HG03432 (cell line): Measurements from ENCODE around the gene MIPEP.
"Not testable (repeated sequence)": the region's sequence is repeated elsewhere in the genome, so short reads cannot be mapped to it uniquely, and the experiment has no call there.

Source experiments
- ATAC-seq: cut with Tn5 transposase; IDR thresholded peaks from one replicate; pipeline ENCODE4 v1.9.1; 2021; ENCODE audit warnings: mild to moderate bottlenecking, moderate library complexity; ENCODE audit not compliant: unreplicated experiment

Gene MIPEP

DNA sequence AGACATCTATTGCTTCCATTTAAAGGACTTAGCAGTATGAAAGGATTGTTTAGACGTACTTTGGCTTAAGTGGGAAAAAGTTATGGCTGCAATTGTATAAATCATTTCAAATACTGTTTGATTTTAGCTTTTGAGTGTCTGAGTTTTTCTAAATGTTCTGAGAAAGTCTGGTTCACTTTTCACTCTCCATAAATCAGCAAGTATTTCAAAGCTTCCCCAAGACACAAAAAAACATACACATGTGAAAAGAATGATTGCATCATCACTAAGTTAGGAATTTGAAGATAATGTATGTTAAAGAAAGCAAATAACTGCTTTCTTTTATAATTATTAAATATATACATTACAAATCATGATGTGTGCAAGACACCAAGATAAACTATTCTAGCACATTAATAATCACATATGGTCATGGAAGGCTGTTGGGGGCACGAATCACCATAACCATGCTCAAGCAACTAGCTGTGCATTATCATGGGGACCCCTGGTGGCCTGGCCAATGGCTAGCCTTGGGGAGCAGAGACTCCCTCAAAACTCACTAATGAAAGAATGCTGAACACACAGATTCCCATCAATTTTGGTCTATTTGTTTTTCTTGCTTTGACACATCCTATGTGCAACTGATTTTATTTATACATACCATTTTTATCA is 111.1 kb downstream of the MIPEP start:
- ATAC-seq, result no peak

DNA sequence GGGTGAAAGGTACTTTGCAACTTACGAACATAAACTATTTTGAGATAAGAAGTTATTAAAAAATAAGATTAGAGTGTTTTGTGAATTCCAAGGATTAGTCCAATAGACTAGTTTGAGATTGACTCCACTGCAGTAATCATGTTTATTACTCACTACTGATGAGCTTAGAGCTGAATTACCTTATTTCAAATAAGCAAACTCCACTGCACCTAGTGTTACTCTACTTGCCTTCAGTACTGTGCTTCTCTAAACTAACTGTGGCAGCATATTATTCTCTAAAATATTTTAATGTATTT is 111.7 kb downstream of the MIPEP start:
- peak; percentile 36 for ATAC-seq

DNA sequence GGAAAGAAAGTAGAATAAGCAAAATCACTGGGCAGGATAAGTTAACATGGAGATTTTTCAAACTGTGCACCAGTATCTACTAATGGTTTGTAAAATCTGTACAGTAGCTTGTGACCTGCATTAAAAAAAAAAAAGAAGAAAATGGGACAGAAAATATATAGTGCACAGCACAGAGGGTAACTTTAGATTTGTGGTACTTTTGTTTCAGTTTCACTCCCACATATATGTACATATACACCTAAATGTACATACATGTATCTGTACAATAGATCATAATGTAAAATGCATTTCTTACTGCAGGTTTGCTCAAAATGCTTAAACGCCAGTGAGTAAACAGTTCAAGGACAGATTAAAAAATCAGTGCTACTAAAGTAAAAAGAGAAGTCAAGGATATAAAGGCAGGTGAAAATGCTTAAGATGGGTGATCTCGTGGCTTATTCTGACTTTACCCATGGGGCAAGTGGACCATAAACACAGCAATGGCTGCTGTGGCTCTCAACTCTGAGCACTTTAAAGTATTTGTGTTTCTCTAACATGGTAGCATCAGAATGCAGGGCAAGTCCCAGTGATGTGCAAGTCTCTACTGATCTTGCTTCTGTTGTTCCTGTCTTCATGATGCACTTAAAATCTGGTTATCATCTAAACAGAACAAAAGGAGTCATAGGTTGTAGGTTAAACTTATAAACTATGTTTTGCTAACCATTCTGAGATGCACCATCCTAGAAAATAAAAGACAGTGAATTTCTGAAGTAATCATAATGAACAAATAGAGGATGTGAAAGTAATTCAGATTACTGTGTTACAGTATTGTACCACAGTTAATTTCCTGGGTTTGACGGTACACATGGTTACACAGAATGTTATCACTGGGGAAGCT is 112.3 kb downstream of the MIPEP start:
- peak; percentile 97 for ATAC-seq

DNA sequence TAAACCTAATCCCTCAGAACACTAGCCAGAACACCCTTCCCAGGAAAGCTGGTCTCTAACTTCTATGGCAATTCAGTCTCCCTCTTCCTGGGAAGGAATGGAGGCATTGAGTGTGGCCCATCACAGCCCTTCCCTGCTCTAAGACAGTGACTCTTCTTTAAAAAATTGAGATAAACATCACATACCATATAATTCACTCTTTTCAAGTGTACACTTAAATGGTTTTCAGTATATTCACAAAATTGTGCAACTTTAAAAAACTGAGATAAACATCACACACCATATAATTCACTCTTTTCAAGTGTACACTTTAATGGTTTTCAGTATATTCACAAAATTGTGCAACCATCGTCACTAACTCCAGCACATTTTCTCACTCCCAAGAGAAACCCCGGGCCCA is 116.5 kb downstream of the MIPEP start:
- ATAC-seq, result no peak

DNA sequence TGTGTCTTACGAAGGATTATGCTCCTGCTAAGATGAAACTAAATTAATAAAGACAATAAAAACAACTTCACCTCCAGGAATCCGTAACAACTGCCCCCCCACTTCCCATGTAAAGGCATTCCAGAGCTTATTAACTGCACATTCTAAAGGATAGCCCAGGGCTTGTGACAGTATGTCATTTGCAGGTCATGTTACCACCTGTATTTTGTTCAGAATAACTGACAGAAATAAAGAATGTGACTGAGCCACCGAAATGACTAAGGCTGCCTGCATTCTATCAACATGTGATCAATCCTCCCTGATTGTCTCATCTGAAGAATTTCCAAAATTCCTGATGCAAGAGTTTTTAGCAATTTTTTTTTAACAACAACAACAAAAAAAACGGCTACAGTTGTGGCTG is 117.2 kb downstream of the MIPEP start:
- no peak for ATAC-seq

DNA sequence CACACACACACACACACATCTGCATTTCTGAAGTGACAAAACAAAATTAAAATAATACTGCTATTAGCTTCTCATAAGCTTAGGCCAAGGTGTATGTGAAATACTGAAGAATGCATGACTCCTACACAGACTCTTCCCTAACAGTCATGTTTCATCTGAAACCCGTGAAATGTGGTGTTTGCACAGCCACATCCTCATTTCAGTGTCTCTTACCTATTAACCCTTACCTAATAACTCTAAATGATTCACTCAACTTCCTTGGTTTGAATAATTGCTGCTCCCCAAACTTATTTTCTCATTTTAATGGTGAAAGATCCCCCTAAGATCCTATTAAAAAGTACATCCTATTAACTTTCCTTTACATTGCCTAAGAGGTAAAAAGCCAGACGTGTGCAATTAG is 117.6 kb downstream of the MIPEP start:
- ATAC-seq, result peak; percentile 93

DNA sequence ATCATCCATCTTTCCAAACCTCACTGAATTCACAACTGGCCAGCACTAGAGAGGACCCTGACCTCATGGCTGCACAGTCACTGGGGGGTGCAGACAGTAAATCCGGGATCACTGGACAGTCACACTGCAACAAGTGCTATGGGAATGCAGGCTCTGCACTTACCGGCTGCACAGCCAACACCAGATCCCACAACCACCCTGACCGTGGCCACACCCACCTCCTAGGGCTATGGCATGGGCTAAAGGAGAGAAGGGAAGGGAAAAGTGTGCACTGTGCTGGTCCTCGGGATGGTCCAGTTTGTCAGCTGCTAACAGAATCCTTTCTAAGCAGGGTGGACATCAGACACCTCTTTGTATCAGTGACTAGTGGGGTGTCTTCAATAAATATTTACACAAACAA is 118.2 kb downstream of the MIPEP start:
- no peak for ATAC-seq

DNA sequence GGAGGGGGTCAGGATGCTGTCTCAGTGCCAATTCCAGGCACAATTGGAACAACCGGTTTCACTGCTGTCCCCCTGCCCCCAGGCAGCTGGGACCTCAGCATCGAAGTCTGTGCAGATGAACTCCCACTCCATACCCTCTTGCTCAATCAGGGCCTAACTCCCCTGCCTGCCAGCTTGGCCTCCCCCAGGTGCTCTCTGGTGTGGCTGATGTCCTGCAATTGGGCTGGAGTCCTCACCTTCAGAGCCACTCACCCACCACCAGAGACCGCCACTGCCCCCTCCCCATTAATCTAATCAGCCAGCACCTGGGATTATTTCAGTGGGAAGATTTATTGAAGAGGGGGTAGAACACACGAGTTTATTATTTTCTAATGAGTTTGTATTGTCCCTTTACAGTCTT is 118.8 kb downstream of the MIPEP start:
- ATAC-seq, result no peak

DNA sequence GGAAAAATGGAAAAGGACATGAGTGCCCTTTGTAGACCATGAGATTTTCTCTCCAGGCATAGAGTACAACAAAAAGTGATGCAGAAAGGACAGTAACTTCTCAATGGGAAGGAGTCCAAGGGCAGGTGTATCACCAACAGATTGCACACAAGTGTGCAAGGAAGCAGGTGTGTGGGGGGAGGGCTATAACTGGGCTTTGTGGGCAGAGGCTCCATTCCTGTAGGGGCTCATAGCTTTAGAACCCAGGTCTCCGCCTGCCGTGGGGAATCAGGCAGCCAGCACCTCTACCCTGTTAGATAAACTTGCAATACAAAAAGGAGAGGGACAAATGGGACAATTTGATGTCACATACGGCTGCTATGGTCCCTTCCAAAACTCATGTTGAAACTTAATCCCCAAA is 119.8 kb downstream of the MIPEP start:
- ATAC-seq, result no peak

DNA sequence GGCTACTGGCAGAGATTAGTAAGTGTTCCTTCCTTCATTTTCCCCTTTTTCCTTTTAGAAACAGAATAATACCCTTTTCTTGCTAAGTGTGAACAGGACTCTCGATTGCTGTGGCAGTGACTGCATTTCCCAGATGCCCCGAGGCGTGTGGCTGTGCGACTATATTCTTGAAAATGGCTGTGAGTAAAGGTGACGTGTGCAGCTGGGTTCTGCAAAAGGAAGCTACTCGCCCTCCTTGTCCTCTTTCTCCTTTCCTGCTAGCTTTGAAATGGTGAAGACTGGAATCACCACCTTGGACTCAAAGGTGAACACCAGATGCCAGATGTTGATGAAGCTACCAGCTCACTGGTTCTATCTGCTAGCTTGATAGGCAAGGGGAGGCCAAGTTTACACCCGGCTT is 121.4 kb downstream of the MIPEP start:
- ATAC-seq, result no peak

DNA sequence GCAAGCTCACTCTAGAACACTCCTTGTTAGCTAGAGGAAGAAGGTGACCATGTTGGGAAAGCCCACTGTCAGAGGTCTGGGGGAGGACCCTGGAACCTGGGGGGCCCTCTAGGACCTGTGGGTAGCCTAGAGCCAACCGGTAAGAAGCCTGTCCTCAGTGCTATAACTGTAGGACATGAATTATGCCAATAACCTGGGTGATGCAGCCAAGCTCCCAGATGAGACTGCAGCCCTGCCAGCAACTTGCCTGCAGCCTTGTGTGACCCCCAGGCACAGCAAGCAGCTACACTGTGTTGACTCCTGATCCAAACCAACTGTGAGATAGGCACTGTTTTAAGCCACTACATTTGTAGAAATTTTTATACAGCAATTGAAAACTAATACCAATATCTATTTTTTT is 122.3 kb downstream of the MIPEP start:
- no peak for ATAC-seq

DNA sequence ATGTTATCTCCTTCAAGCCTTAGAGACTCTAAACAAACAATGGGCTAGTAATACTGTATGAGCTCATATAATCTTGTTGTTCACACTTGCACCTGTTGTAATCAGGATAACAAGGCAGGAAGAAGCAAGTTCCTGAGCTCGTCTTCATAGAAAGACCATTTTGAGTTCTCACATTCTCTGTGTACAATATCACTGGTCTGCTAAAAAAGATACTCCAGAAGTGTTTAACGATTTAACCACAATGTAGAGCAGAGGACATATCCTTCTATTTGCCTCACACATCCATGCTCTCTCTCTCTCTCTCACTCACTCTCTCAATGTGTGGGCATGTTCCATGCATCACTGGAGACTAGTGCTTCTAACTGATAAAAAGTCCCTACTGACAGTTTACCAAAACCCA is 122.9 kb downstream of the MIPEP start:
- no peak for ATAC-seq

DNA sequence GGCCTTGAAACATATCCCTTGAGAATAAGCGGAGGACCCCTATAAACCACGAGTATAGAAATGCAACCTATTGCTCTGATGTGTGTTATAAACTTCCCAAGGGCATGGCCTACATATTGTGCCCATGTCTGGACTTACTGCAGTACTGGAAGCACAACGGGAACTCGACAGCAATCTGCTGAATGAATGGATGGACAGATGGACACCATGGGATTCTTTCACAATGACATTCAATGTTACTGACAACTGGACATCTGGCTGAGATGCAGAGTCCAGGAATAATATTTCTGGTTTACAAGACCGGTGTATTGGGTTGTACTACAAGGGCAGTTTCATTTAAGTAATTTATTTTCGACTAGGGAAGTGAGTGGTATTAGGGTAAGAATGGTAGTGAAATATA is 123.7 kb downstream of the MIPEP start:
- no peak for ATAC-seq

DNA sequence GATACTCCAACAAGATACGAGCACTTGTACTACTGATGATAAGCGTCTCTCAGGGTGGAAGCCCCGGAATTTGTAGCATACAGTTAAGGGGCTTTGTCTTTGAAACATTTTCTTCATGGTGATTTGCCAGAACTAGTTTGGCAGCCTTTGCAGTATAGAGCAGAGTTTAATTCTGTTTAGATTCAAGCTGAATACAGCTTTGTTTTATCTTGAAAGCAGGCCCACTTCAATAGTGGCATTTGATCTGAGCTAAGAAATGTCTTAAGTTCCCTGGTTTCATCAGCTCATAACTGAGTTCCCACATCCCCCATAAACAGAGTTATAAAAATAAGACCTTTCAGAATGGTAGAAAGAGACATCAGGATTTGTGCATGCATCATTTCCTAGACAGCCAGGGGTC is 125.9 kb downstream of the MIPEP start:
- ATAC-seq, result no peak

DNA sequence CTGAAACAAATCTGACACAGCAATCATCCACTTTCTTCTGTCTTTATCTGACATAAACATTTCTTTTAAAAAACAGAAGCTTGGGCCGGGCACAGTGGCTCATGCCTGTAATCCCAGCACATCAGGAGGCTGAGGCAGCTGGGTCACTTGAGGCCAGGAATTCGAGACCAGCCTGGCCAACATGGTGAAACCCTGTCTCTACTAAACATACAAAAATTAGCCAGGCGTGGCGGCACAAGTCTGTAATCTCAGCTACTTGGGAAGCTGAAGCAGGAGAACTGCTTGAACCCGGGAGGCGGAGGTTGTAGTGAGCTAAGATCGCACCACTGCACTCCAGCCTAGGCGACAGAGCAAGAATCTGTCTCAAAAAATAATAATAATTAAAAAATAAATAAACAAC is 127.4 kb downstream of the MIPEP start:
- not testable (repeated sequence) for ATAC-seq

DNA sequence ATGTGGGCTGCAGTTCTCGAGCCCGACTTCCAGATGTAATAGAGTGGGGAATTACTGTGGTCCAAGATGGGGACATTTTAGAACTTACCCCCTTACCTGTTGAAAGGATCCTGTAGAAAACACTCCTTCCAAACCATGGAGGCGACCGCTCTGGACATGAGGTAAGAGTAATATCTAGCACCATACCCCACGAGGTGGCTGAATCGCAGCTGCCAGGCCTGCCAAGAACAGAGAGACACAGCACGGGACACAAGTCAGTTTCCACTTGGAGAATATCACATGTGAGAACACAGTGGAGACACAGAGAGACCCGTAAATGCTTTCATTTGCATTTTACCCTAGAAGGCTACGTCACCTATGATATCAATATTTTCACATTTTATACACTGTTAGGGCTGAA is 129.2 kb downstream of the MIPEP start:
- ATAC-seq, result no peak

DNA sequence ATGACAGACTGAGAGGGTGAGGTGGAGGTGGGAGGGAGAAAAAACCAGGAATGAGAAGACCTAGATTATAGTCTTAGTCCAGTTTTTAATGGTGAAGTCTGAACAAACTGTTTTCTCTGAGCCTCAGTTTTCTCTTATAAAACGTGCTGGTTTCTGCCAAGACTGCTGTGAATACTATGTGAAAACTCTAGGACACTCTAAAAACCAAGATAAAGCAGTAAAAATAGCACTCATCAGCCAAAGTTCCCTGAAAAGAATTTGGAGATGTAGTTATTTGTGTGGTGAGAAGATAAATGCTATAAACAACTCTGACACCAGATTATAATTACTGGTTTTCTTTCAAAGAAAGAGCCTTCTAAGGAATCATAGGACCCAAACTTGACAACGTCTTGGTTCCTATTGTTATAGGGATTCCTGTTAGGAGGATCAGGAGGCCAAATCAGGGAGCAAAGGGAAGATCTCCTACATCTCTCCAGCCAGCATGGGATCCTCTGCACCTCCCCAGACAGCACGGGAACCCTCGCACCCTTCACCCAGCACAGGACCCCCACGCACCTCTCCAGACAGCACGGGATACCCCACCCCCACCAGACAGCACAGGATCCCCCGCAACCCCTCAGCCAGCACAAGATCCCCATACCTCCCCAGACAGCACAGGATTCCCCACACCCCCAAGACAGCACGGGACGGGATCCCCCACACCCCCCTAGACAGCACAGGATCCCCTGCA is 130.2 kb downstream of the MIPEP start:
- ATAC-seq, result no peak

DNA sequence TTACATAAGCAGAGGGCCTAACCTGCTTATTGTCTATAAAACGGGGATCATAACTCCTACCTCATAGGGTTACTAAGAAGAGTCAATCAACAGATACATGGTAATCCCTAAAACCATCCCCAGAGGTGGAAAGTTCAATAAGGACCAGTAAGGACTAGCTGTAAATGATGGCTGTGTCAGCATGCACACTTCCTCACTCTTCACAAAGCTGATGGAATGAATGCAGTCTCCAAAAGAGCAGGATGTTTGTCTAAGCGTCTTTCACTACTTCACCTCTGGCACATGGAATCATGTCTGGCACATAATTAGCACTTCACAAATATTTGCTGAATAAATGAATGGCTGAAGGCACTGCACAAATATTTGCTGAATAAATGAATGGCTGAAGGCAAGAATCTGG is 134.2 kb downstream of the MIPEP start:
- ATAC-seq, result no peak

DNA sequence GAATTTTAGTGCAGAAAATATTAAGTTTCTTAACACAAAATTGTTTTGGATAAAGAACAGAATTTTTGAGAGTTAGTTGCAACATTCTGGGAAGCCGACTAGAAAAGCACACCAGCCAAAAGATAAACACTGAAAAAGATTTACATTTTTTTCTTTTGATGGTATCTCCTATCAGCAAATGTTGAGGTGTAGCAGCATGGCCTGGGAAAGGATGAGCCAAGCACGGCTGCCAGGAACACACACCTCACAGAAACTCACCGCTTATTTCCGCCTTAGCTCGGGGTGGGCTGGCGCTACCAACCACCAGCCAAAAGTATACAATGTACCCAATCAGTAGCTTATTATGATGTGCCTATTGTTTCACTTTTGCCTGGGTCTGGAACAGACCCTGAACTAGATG is 134.7 kb downstream of the MIPEP start:
- no peak for ATAC-seq

DNA sequence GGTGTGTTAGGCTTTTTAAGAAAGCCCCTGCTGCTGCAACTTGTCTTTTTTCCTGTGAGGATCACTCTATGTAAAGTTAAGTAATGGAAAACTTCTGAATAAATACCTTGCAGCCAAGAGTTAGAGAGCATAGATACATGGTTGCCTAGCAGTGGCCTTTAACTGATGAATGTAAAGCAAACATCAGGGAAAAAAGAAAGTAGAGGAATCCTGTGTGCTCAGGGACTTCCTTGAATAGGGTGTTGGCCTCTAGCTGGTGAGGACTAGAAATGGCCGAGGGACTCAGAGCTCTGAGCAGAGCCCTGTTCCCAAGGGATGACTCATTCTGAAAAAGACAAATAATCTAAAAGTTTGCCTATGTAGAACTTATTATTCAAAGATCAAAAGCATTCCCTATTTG is 135.7 kb downstream of the MIPEP start:
- no peak for ATAC-seq

DNA sequence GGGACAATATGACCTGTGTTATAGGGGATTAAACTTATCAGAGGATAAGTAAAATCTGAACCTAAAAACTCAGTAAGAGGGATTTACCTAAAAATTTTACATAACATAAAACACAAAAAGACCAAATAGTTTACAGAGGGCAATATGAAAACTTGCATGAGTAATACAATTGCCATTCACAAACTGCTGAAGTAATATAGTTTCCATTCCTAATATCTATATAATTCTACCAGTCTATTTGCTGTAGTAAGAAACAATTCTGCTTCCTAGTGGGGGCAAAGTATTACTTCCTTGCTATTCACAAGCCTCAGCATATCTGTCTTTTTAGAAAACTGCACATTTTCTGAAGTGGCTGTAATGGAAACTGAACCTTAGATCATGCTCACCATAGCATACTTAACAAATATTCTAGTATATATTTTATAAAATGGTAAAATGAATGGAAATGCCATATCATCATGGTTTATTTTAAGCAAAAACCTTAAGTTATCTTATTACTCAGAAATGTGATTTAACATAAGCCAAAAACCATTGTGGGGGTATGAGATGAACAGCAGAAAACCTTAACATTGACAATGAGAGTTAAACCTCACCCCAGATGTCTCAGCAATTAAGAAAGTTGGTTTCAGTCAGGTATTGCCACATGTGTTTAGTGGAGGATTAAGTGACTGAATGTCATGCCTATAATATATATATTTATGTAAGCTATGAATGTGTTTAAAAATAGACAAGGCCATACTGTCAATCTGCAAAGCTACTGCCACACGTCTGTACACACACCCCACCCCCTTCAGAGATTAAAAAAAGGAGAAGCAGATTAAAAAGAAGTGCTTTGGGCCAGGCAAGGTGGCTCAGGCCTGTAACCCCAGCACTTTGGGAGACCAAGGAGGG is 136.8 kb downstream of the MIPEP start:
- peak; percentile 74 for ATAC-seq
